Nephron (organoid): Measurements from ENCODE around the gene TTC6.

Experiments
- H3K27ac Mint-ChIP-seq, 3 experiments: 2 replicates each; pipeline ENCODE4 v1.8.0; 2020; ENCODE audit warnings: mixed read lengths in 3 of 3, mild to moderate bottlenecking in 2 of 3, moderate library complexity in 1 of 3
- H3K27me3 Mint-ChIP-seq: 2 replicates; pipeline ENCODE4 v1.8.0; 2021; ENCODE audit warnings: low read depth, mild to moderate bottlenecking, moderate library complexity, mixed read lengths
- H3K36me3 Mint-ChIP-seq: 2 replicates; pipeline ENCODE4 v1.8.0; 2020; ENCODE audit warnings: low read depth, mixed read lengths
- H3K4me1 Mint-ChIP-seq: 2 replicates; pipeline ENCODE4 v1.8.0; 2020; ENCODE audit warnings: mixed read lengths
- H3K4me3 Mint-ChIP-seq, 3 experiments: 2 replicates each; pipeline ENCODE4 v1.8.0; 2020; ENCODE audit warnings: mild to moderate bottlenecking in 3 of 3, mixed read lengths in 3 of 3, moderate library complexity in 2 of 3
- H3K9me3 Mint-ChIP-seq: 2 replicates; pipeline ENCODE4 v1.8.0; 2020; ENCODE audit warnings: mixed read lengths
- TF ChIP-seq, protein P1 (sequence below), 3 experiments: fragments of 200-600 bp; sonication (generic); IDR thresholded peaks; one replicate each; pipeline ENCODE4 v1.5.0; 2021; ENCODE audit warnings: antibody characterized with exemption in 3 of 3; ENCODE audit not compliant: unreplicated experiment in 3 of 3

Gene TTC6

GRCh38 chr14:37590428-37591139 is 4.8 kb upstream of the TTC6 start:
- peaks cover 3% of the 10 kb centered on the region for H3K9me3 Mint-ChIP-seq
- TF ChIP-seq, protein P1, sequence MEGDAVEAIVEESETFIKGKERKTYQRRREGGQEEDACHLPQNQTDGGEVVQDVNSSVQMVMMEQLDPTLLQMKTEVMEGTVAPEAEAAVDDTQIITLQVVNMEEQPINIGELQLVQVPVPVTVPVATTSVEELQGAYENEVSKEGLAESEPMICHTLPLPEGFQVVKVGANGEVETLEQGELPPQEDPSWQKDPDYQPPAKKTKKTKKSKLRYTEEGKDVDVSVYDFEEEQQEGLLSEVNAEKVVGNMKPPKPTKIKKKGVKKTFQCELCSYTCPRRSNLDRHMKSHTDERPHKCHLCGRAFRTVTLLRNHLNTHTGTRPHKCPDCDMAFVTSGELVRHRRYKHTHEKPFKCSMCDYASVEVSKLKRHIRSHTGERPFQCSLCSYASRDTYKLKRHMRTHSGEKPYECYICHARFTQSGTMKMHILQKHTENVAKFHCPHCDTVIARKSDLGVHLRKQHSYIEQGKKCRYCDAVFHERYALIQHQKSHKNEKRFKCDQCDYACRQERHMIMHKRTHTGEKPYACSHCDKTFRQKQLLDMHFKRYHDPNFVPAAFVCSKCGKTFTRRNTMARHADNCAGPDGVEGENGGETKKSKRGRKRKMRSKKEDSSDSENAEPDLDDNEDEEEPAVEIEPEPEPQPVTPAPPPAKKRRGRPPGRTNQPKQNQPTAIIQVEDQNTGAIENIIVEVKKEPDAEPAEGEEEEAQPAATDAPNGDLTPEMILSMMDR (IDR thresholded peaks at IDR 0.05; ENCODE audit: unreplicated experiment in 3 of 3) = no peak
- peaks cover 26% of the 10 kb centered on the region for H3K4me1 Mint-ChIP-seq
- H3K27me3 Mint-ChIP-seq = peaks cover 100% of the 10 kb centered on the region
- H3K36me3 Mint-ChIP-seq = no peaks in the 10 kb centered on the region
- peak overlapping the region in 1 of 3 experiments; percentile 9 for H3K4me3 Mint-ChIP-seq
- H3K27ac Mint-ChIP-seq = no peak overlapping the region

- peak overlapping the region; percentile 15 to 70 (median 28) for H3K4me3 Mint-ChIP-seq
- H3K36me3 Mint-ChIP-seq = no peaks in the 10 kb centered on the region
- H3K27ac Mint-ChIP-seq = no peak overlapping the region
- H3K9me3 Mint-ChIP-seq = peaks cover 3% of the 10 kb centered on the region
- TF ChIP-seq, protein P1 (IDR thresholded peaks at IDR 0.05; ENCODE audit: unreplicated experiment in 3 of 3) = peak in 1 of 3 experiments; percentile 22
- peaks cover 33% of the 10 kb centered on the region for H3K4me1 Mint-ChIP-seq
- H3K27me3 Mint-ChIP-seq = peaks cover 100% of the 10 kb centered on the region
Measured at GRCh38 chr14:37591311-37591940, 4.0 kb upstream of the TTC6 start.

GRCh38 chr14:37591941-37592481 is 3.4 kb upstream of the TTC6 start:
- H3K27ac Mint-ChIP-seq = no peak overlapping the region
- TF ChIP-seq, protein P1 (IDR thresholded peaks at IDR 0.05; ENCODE audit: unreplicated experiment in 3 of 3) = no peak
- no peaks in the 10 kb centered on the region for H3K36me3 Mint-ChIP-seq
- peak overlapping the region in 2 of 3 experiments; percentile 17 to 43 for H3K4me3 Mint-ChIP-seq
- peaks cover 36% of the 10 kb centered on the region for H3K4me1 Mint-ChIP-seq
- H3K27me3 Mint-ChIP-seq = peaks cover 100% of the 10 kb centered on the region
- peaks cover 3% of the 10 kb centered on the region for H3K9me3 Mint-ChIP-seq

GRCh38 chr14:37592482-37593408 is 2.7 kb upstream of the TTC6 start:
- Mint-ChIP-seq H3K4me1 (peaks cover 36% of the 10 kb centered on the region), H3K27me3 (peaks cover 100% of the 10 kb centered on the region), H3K36me3 (no peaks in the 10 kb centered on the region), H3K27ac (no peak overlapping the region), H3K9me3 (peaks cover 3% of the 10 kb centered on the region), H3K4me3 (no peak overlapping the region)
- TF ChIP-seq, protein P1 (IDR thresholded peaks at IDR 0.05; ENCODE audit: unreplicated experiment in 3 of 3) = no peak

DNA sequence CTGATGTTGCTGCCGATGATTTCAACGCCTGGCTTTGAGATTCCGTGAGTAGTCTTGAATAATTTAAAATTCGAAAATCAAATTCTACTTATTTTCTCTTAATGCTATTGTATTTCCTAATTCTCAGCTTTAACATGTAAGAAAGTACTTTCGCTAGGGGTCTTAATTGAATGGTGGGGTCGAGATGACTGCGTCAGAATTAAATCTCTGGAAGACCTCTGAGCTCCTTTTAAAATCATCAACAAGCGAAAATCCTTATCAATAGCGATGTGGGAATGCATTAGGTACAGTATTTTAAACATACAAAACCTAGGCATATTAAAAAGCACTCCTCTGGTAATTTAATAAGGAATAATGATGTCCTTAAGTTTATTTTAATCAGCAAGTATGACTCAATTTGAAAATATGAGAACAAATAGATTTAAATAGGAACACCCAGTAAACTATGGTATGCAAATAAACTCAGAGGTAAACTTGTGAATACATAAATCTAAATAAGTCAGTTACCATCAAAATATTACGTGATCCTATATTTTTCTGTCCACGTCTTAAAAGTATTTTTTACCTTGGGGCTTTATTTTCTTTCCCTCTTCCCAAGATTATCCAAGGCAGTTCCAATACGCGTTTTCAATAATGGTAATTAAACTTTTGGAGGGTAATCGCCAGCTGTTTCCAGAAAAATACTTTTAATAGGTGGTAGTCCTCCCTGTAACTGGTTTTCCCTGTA is 1.8 kb upstream of the TTC6 start:
- TF ChIP-seq, protein P1 (IDR thresholded peaks at IDR 0.05; ENCODE audit: unreplicated experiment in 3 of 3) = no peak
- H3K27ac Mint-ChIP-seq = peak overlapping the region in 1 of 3 experiments; percentile 17
- peaks cover 100% of the 10 kb centered on the region for H3K27me3 Mint-ChIP-seq
- peaks cover 3% of the 10 kb centered on the region for H3K9me3 Mint-ChIP-seq
- peak overlapping the region; percentile 77 to 84 (median 81) for H3K4me3 Mint-ChIP-seq
- H3K36me3 Mint-ChIP-seq = no peaks in the 10 kb centered on the region
- peaks cover 31% of the 10 kb centered on the region for H3K4me1 Mint-ChIP-seq
